Measurements from ENCODE around the gene BYSL.

- no peak for TF ChIP-seq CTCF (conservative IDR thresholded peaks at IDR 0.05; ENCODE audit: low read length)
- no peak for TF ChIP-seq EZH2phosphoT487 (IDR thresholded peaks at IDR 0.05; ENCODE audit: borderline replicate concordance)
Measured at GRCh38 chr6:41965429-41966213, 44.3 kb downstream of the BYSL start.
